Mammary epithelial cell (primary cell): ENCODE data around the gene GALNT11.

Experiments used
- EZH2 ChIP-seq: IDR thresholded peaks from 2 replicates; pipeline ENCODE4 v1.6.1; 2012; ENCODE audit warnings: low read length, inconsistent platforms, borderline replicate concordance
- TF ChIP-seq, protein P1 (sequence below), 2 donors: IDR thresholded peaks in 1 of 2; conservative IDR thresholded peaks in 1 of 2; 2 replicates each; pipeline ENCODE4 v1.5.1; 2011 to 2012; ENCODE audit warnings: inconsistent platforms in 2 of 2, low read length in 2 of 2, mild to moderate bottlenecking in 2 of 2, control low read depth in 1 of 2, low read depth in 1 of 2; ENCODE audit not compliant: insufficient read depth in 1 of 2; ENCODE audit errors: extremely low read depth in 1 of 2

DNA sequence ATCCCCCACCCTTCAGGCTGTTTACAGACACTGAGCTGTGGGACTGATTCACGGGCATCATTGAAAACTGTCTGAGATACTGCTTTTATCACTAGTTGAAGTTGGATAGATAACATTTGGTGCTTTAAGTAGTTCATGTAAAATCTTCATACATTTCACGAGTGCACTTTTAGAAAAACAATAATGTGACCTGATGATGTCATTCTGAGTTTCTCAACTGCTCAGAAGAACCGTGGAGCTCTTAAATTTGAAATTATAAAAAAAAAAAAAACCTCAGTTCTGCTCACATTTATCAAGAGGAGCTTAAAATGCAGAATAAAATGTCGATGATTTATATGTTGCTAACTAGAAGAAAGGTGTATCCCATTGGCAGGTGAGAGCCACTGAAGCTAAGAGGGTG lies 81.5 kb downstream of the GALNT11 start:
- TF ChIP-seq, protein P1, sequence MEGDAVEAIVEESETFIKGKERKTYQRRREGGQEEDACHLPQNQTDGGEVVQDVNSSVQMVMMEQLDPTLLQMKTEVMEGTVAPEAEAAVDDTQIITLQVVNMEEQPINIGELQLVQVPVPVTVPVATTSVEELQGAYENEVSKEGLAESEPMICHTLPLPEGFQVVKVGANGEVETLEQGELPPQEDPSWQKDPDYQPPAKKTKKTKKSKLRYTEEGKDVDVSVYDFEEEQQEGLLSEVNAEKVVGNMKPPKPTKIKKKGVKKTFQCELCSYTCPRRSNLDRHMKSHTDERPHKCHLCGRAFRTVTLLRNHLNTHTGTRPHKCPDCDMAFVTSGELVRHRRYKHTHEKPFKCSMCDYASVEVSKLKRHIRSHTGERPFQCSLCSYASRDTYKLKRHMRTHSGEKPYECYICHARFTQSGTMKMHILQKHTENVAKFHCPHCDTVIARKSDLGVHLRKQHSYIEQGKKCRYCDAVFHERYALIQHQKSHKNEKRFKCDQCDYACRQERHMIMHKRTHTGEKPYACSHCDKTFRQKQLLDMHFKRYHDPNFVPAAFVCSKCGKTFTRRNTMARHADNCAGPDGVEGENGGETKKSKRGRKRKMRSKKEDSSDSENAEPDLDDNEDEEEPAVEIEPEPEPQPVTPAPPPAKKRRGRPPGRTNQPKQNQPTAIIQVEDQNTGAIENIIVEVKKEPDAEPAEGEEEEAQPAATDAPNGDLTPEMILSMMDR (conservative IDR thresholded peaks at IDR 0.05 in 1 of 2, IDR thresholded peaks at IDR 0.05 in 1 of 2; ENCODE audit: extremely low read depth in 1 of 2, insufficient read depth in 1 of 2, low read depth in 1 of 2, low read length in 2 of 2) = no peak
- no peak for TF ChIP-seq EZH2
